HepG2 (cell line): ENCODE data around the gene RASGRP2. TPM values are rescaled to one million over a fixed set of nuclear protein-coding genes. Genes with fewer than 3 reads are reported as not detected.

Experiments used
- ATAC-seq: fragments of 200-7000 bp; cut with Tn5 transposase; 3 replicates; pipeline ENCODE4 v1.9.1; 2020; ENCODE audit warnings: mild to moderate bottlenecking, moderate library complexity
- BruUV-seq: library from RNA; stranded (reverse); fragments of 400-500 nt; replicated peaks from 2 replicates; lab custom pipeline; 2021; lab: Mats Ljungman, UMichigan
- CTCF ChIA-PET: fragments of 300-600 bp; formaldehyde crosslinking; extraction: SDS; loops from one replicate; lab custom pipeline; 2021; ENCODE audit warnings: low total read pairs, inconsistent platforms, low intra/inter-chr PET ratio; lab: Yijun Ruan, JAX
- POLR2A ChIA-PET: fragments of 350-600 bp; sonication (Branson Sonifier 250); formaldehyde crosslinking; loops from one replicate; lab custom pipeline; 2020; ENCODE audit warnings: antibody characterized with exemption, inconsistent platforms; lab: Yijun Ruan, JAX
- DNase-seq: peaks from one replicate; pipeline ENCODE4 v3.0.0-alpha.2; 2015; ENCODE audit warnings: low spot score
- FAIRE-seq: peaks from 3 replicates; lab custom pipeline; 2011; peaks lifted over from hg19 to GRCh38; lab: Jason Lieb, UNC
- H2AFZ ChIP-seq: one replicate; pipeline ENCODE4 v1.6.1; 2011; ENCODE audit warnings: low read length, inconsistent platforms
- H3K27ac ChIP-seq: fragments of 300-600 bp; 3 replicates; pipeline ENCODE4 v1.8.0; 2011; ENCODE audit warnings: mixed run types, mild to moderate bottlenecking, mixed read lengths, low read length, inconsistent platforms; ENCODE audit not compliant: insufficient read depth; ENCODE audit errors: extremely low read length
- H3K27me3 ChIP-seq, 2 experiments: fragments of 200-600 bp in 1 of 2; 2 replicates in 1 of 2; 3 replicates in 1 of 2; pipeline versions ENCODE4 v1.6.0 to v1.8.0; 2011; ENCODE audit warnings: low read length in 2 of 2, mild to moderate bottlenecking in 2 of 2, moderate library complexity in 2 of 2, inconsistent platforms in 1 of 2; ENCODE audit not compliant: insufficient read depth in 2 of 2, control insufficient read depth in 1 of 2
- H3K36me3 ChIP-seq, 2 experiments: fragments of 200-600 bp in 1 of 2; replicated peaks in 1 of 2; 2 replicates in 1 of 2; 3 replicates in 1 of 2; pipeline versions ENCODE4 v1.5.1 to v1.8.0; 2011; ENCODE audit warnings: low read length in 2 of 2, inconsistent platforms in 1 of 2; ENCODE audit not compliant: insufficient read depth in 2 of 2, control insufficient read depth in 1 of 2
- H3K4me1 ChIP-seq: 2 replicates; pipeline ENCODE4 v1.5.1; 2012; ENCODE audit warnings: low read length, inconsistent platforms; ENCODE audit not compliant: insufficient read depth
- H3K4me2 ChIP-seq: 2 replicates; pipeline ENCODE4 v1.6.0; 2011; ENCODE audit warnings: low read depth, low read length, inconsistent platforms
- H3K4me3 ChIP-seq, 3 experiments: fragments of 200-600 bp in 1 of 3; sonication (generic), shearing (Covaris generic) in 1 of 3; replicated peaks in 1 of 3; 2 replicates each; pipeline ENCODE4 v1.5.1; 2011 to 2016; ENCODE audit warnings: low read length in 3 of 3, inconsistent platforms in 2 of 3, low read depth in 2 of 3, mild to moderate bottlenecking in 2 of 3, control low read depth in 1 of 3, mixed read lengths in 1 of 3; ENCODE audit not compliant: insufficient read depth in 1 of 3
- H3K79me2 ChIP-seq: one replicate; pipeline ENCODE4 v1.6.1; 2011; ENCODE audit warnings: low read length, inconsistent platforms; ENCODE audit not compliant: insufficient read depth
- H3K9ac ChIP-seq: 2 replicates; pipeline ENCODE4 v1.6.0; 2011; ENCODE audit warnings: mild to moderate bottlenecking, low read depth, low read length, inconsistent platforms; ENCODE audit not compliant: insufficient read depth
- H3K9me3 ChIP-seq: 2 replicates; pipeline ENCODE4 v1.5.1; 2012; ENCODE audit warnings: mild to moderate bottlenecking, low read length
- H4K20me1 ChIP-seq: 2 replicates; pipeline ENCODE4 v1.6.0; 2011; ENCODE audit warnings: inconsistent platforms, mild to moderate bottlenecking, low read length, moderate library complexity; ENCODE audit not compliant: insufficient read depth
- BRF2 ChIP-seq: sonication (generic); formaldehyde crosslinking; IDR thresholded peaks from 2 replicates; pipeline ENCODE4 v1.8.1; 2022; ENCODE audit warnings: mild to moderate bottlenecking, missing genetic modification reagents
- ETV6 ChIP-seq: sonication (generic); formaldehyde crosslinking; conservative IDR thresholded peaks from 2 replicates; pipeline ENCODE4 v1.4.0; 2020; ENCODE audit warnings: missing genetic modification reagents
- KMT2B ChIP-seq: IDR thresholded peaks from 2 replicates; pipeline ENCODE4 v1.6.1; 2016; ENCODE audit warnings: missing genetic modification reagents, missing compliant biosample characterization
- MAFF ChIP-seq: IDR thresholded peaks from 2 replicates; pipeline ENCODE4 v1.6.1; 2011; ENCODE audit warnings: low read depth, low read length, improper control_type of control experiment
- NR2F6 ChIP-seq, 2 experiments: IDR thresholded peaks; 2 replicates each; pipeline ENCODE4 v1.6.1; 2016; ENCODE audit warnings: antibody characterized with exemption in 1 of 2, mild to moderate bottlenecking in 1 of 2
- PCBP2 ChIP-seq: fragments of 200-400 bp; formaldehyde crosslinking; optimal IDR thresholded peaks from 2 replicates; pipeline ENCODE3; 2018; ENCODE audit warnings: low read length, low read depth; ENCODE audit not compliant: poor library complexity, severe bottlenecking
- PREB ChIP-seq: sonication (generic); formaldehyde crosslinking; IDR thresholded peaks from 2 replicates; pipeline ENCODE4 v1.4.0; 2020; ENCODE audit warnings: missing genetic modification reagents
- SP1 ChIP-seq, 2 experiments: fragments of 450-650 bp in 1 of 2; sonication (generic) in 1 of 2; formaldehyde crosslinking in 1 of 2; IDR thresholded peaks; 2 replicates each; pipeline versions ENCODE4 v1.4.0 to v1.6.1; 2016 to 2020; ENCODE audit warnings: missing genetic modification reagents in 1 of 2
- XRCC5 ChIP-seq: fragments of 200-400 bp; formaldehyde crosslinking; optimal IDR thresholded peaks from 2 replicates; pipeline ENCODE3; 2017; ENCODE audit warnings: mild to moderate bottlenecking, low read length
- ZKSCAN8 ChIP-seq: IDR thresholded peaks from 2 replicates; pipeline ENCODE4 v1.6.1; 2016; ENCODE audit warnings: borderline replicate concordance, missing genetic modification reagents, missing compliant biosample characterization
- ZNF160 ChIP-seq: sonication (generic); formaldehyde crosslinking; IDR thresholded peaks from 2 replicates; pipeline ENCODE4 v1.8.0; 2022; ENCODE audit warnings: mild to moderate bottlenecking, inconsistent platforms, missing genetic modification reagents
- ZNF251 ChIP-seq: sonication (generic); formaldehyde crosslinking; IDR thresholded peaks from 2 replicates; pipeline ENCODE4 v1.9.0; 2021; ENCODE audit warnings: mild to moderate bottlenecking, missing genetic modification reagents
- ZNF354B ChIP-seq: sonication (generic); formaldehyde crosslinking; IDR thresholded peaks from 2 replicates; pipeline ENCODE4 v1.8.0; 2022; ENCODE audit warnings: mild to moderate bottlenecking, missing genetic modification reagents
- ZNF746 ChIP-seq: sonication (generic); formaldehyde crosslinking; IDR thresholded peaks from 2 replicates; pipeline ENCODE4 v1.8.0; 2022; ENCODE audit warnings: mild to moderate bottlenecking, missing genetic modification reagents
- ZNF761 ChIP-seq: sonication (generic); formaldehyde crosslinking; conservative IDR thresholded peaks from 2 replicates; pipeline ENCODE4 v1.4.0; 2020; ENCODE audit warnings: mild to moderate bottlenecking, missing genetic modification reagents
- ZSCAN20 ChIP-seq: sonication (generic); formaldehyde crosslinking; IDR thresholded peaks from 2 replicates; pipeline ENCODE4 v1.4.0; 2020; ENCODE audit warnings: missing genetic modification reagents, mild to moderate bottlenecking, borderline replicate concordance
- ZSCAN21 ChIP-seq: sonication (generic); formaldehyde crosslinking; IDR thresholded peaks from 2 replicates; pipeline ENCODE4 v1.8.0; 2022; ENCODE audit warnings: mild to moderate bottlenecking, missing genetic modification reagents, moderate library complexity, borderline replicate concordance
- WGBS: methylation state at CpG from one replicate; pipeline ENCODE4 v1.1.6; 2017; ENCODE audit warnings: low lambda C conversion rate; 5-methylcytosine and 5-hydroxymethylcytosine counted together
- in situ Hi-C: cut with HindIII; loops from 2 replicates; pipeline ENCODE4 v1.10.0; 2017; ENCODE audit warnings: low pct_unique_long_range_greater_than_20kb; ENCODE audit not compliant: extremely low pct_ligation_motif_present
- intact Hi-C: fragments of 100-400 bp; cut with micrococcal nuclease; formaldehyde crosslinking; loops from one replicate; pipeline ENCODE4 v1.10.0; 2022; ENCODE audit not compliant: unreplicated experiment
- polyA plus RNA-seq, 8 experiments: library from polyadenylated mRNA; depleted of rRNA in 3 of 8; stranded (reverse) in 7 of 8; unstranded in 1 of 8; fragments of >200 nt; fragmentation: Illumina TruSeq in 4 of 8; extraction: Trizol in 4 of 8; gene quantifications; 2 replicates each; pipeline versions ENCODE4 v1.2.1 to v1.2.3, GENCODE V29; 2011 to 2016; ENCODE audit warnings: low read depth in 4 of 8, missing spikeins in 1 of 8, mixed read lengths in 1 of 8; ENCODE audit not compliant: insufficient read depth in 1 of 8
- total RNA-seq, 5 experiments: library from RNA; depleted of rRNA; stranded (reverse); fragments of >200 nt; fragmentation: Illumina TruSeq; extraction: Trizol; gene quantifications; 2 replicates each; pipeline ENCODE4 v1.2.3, GENCODE V29; 2016; ENCODE audit warnings: low read depth in 1 of 5
- TF ChIP-seq, protein P1 (sequence below): sonication (generic); formaldehyde crosslinking; IDR thresholded peaks from 2 replicates; pipeline ENCODE4 v1.8.1; 2023; ENCODE audit warnings: mild to moderate bottlenecking, missing genetic modification reagents

RASGRP2 gene
- total and polyA plus RNA-seq, 2 of the 13 experiments (the other 11 are each of a cell fraction or from before 2014, with no cell fraction given), result 0.61 TPM; not detected in 1

DNA sequence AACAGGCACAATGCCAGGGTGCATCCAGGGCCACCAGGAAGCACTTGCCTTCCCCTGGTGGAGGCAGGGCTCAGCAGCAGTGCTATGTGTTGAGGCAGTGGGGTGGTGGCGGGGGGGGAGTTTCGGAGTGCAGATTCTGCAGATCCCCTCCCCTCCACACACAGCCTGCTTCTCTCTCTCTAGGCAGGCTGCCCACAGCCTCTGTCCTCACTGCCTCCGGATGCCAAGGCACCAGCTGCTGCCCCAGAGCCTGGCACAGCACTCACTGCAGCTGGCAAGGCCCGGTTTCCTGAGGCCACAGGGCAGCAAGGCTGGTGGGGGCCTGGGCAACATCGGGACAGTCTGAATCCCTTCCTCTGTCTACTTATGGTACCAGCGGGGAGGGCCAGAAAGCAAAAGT is 56.7 kb downstream of the RASGRP2 start:
- Histone ChIP-seq H3K27me3 (peaks cover 11 to 79% of the 10 kb centered on the region in 2 experiments; a peak in 4 of 5 replicates), H3K4me3 (no peak overlapping the region), H3K4me1 (no peaks in the 10 kb centered on the region; the same call in 1 of the 2 replicates), H3K27ac (no peak overlapping the region), H4K20me1 (no peaks in the 10 kb centered on the region), H3K4me2 (no peak overlapping the region), H3K9me3 (no peaks in the 10 kb centered on the region), H3K79me2 (no peaks in the 10 kb centered on the region), H2AFZ (no peak overlapping the region), H3K36me3 (no peaks in the 10 kb centered on the region), H3K9ac (no peak overlapping the region)
- in situ Hi-C loops (no loop called here), intact Hi-C loops (no loop called here)
- BruUV-seq, result no TSS peak
- FAIRE-seq (no peak), ATAC-seq (no peak), DNase-seq (no peak)
- ChIA-PET POLR2A (no interaction called here), CTCF (interaction anchor here (1.6 kb wide), 1 partner anchor 238 kb away, joined by 4 read pairs; no protein-coding TSS in a partner anchor)
- 4% methylated on average over 5 of the region's 6 CpGs for WGBS
- TF ChIP-seq BRF2 (CRISPR knock-in tag), result no peak
- TF ChIP-seq, protein P1, sequence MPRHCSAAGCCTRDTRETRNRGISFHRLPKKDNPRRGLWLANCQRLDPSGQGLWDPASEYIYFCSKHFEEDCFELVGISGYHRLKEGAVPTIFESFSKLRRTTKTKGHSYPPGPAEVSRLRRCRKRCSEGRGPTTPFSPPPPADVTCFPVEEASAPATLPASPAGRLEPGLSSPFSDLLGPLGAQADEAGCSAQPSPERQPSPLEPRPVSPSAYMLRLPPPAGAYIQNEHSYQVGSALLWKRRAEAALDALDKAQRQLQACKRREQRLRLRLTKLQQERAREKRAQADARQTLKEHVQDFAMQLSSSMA (CRISPR knock-in tag), result no peak
- no peak for TF ChIP-seq ZKSCAN8 (CRISPR knock-in tag)
- TF ChIP-seq ZNF746 (CRISPR knock-in tag), result no peak
- no peak for TF ChIP-seq SP1 (IDR thresholded peaks at IDR 0.05)
- no peak for TF ChIP-seq SP1 (CRISPR knock-in tag; IDR thresholded peaks at IDR 0.05)
- TF ChIP-seq MAFF, result no peak
- TF ChIP-seq KMT2B, result no peak
- TF ChIP-seq NR2F6 (IDR thresholded peaks at IDR 0.05), result no peak
- no peak for TF ChIP-seq NR2F6 (CRISPR knock-in tag; IDR thresholded peaks at IDR 0.05)
- no peak for TF ChIP-seq XRCC5
- TF ChIP-seq ETV6, result no peak
- no peak for TF ChIP-seq ZNF761 (CRISPR knock-in tag)
- no peak for TF ChIP-seq ZNF251 (CRISPR knock-in tag)
- TF ChIP-seq PCBP2, result no peak
- TF ChIP-seq PREB (CRISPR knock-in tag), result no peak
- TF ChIP-seq ZSCAN21 (CRISPR knock-in tag), result no peak
- no peak for TF ChIP-seq ZNF354B
- TF ChIP-seq ZNF160 (CRISPR knock-in tag), result no peak
- no peak for TF ChIP-seq ZSCAN20
